Right atrium auricular region (tissue), 2 donors: ENCODE results near the gene USP20. TPM values are rescaled to one million over a fixed set of nuclear protein-coding genes. Genes with fewer than 3 reads are reported as not detected.

Source experiments
- DNase-seq: peaks from one replicate; pipeline ENCODE4 v3.0.0-alpha.2; 2019; ENCODE audit warnings: low spot score
- H3K27ac ChIP-seq, 2 donors: fragments of 200-600 bp; sonication (generic); 1 replicate in 1 of 2; 2 replicates in 1 of 2; pipeline ENCODE4 v1.5.1; 2016 to 2019
- H3K27me3 ChIP-seq, 2 donors: fragments of 200-600 bp; sonication (generic); one replicate each; pipeline versions ENCODE4 v1.5.1 to v1.6.0; 2017 to 2019
- H3K36me3 ChIP-seq: fragments of 200-600 bp; sonication (generic); one replicate; pipeline ENCODE4 v1.5.1; 2016
- H3K4me1 ChIP-seq, 2 donors: fragments of 200-600 bp; sonication (generic); one replicate each; pipeline versions ENCODE4 v1.5.1 to v1.6.0; 2017 to 2019
- H3K4me3 ChIP-seq, 2 donors: fragments of 200-600 bp; sonication (generic); 1 replicate in 1 of 2; 2 replicates in 1 of 2; pipeline ENCODE4 v1.5.1; 2017 to 2019; ENCODE audit warnings: mild to moderate bottlenecking in 1 of 2, moderate library complexity in 1 of 2
- H3K9me3 ChIP-seq, 2 donors: fragments of 200-600 bp; sonication (generic); one replicate each; pipeline ENCODE4 v1.5.1; 2019
- total RNA-seq, 2 donors: library from RNA; depleted of rRNA; stranded (reverse); fragments of >200 nt; gene quantifications; one replicate each; pipeline ENCODE4 v1.1.0, GENCODE V29; 2016
- TF ChIP-seq, protein P1 (sequence below), 2 donors: fragments of 200-600 bp; sonication (generic); IDR thresholded peaks; one replicate each; pipeline ENCODE4 v1.5.1; 2019; ENCODE audit warnings: antibody characterized with exemption in 2 of 2

USP20 gene
- total RNA-seq, 2 donors from 2014 or later = 12.9 to 14.5 TPM

DNA sequence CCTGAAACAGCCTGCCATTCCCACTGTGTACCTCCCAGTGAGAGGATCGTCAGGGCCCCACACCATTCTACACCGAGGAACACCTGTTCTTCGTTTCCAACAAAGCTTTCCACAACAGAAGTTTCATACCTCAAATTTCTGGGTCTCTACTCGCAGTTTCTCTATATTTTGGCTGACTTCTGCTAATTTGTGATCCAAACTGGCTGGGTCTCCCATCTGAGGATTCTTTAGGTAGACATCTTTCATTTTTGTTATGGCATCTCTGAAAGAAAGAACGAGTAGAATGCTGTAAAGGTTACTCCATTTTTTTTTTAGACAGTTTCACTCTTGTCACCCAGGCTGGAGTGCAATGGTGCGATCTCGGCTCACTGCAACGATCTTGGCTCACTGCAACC is 67.5 kb downstream of the USP20 start:
- DNase-seq = no peak
- Histone ChIP-seq H3K27ac (no peak overlapping the region), H3K36me3 (peaks cover 38% of the 10 kb centered on the region), H3K9me3 (no peaks in the 10 kb centered on the region), H3K4me3 (no peak overlapping the region), H3K27me3 (no peaks in the 10 kb centered on the region), H3K4me1 (peaks cover 0 to 6% of the 10 kb centered on the region in 2 donors)
- TF ChIP-seq, protein P1, sequence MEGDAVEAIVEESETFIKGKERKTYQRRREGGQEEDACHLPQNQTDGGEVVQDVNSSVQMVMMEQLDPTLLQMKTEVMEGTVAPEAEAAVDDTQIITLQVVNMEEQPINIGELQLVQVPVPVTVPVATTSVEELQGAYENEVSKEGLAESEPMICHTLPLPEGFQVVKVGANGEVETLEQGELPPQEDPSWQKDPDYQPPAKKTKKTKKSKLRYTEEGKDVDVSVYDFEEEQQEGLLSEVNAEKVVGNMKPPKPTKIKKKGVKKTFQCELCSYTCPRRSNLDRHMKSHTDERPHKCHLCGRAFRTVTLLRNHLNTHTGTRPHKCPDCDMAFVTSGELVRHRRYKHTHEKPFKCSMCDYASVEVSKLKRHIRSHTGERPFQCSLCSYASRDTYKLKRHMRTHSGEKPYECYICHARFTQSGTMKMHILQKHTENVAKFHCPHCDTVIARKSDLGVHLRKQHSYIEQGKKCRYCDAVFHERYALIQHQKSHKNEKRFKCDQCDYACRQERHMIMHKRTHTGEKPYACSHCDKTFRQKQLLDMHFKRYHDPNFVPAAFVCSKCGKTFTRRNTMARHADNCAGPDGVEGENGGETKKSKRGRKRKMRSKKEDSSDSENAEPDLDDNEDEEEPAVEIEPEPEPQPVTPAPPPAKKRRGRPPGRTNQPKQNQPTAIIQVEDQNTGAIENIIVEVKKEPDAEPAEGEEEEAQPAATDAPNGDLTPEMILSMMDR (IDR thresholded peaks at IDR 0.05) = no peak

DNA sequence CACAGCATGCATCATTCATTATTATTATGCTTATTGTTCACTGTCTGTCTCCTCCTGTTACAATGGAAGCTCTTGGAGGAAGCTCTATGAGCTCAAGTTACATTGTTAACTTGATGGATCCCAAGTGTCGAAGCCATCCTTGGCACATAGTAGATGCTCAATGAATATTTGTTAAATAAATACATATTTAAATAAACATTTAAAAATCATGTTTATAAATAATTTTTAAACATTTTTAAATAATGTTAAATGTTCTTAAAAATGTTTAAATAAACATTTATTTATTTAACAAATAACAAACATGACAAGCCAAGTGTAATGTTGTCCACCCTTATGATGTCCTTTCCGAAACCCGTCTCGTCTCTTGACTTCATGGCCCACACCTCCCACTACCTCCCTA is 69.5 kb downstream of the USP20 start:
- Histone ChIP-seq H3K27me3 (no peaks in the 10 kb centered on the region), H3K4me3 (no peak overlapping the region), H3K9me3 (no peaks in the 10 kb centered on the region), H3K4me1 (no peaks in the 10 kb centered on the region), H3K27ac (no peak overlapping the region), H3K36me3 (peaks cover 38% of the 10 kb centered on the region)
- DNase-seq = no peak
- TF ChIP-seq, protein P1 (IDR thresholded peaks at IDR 0.05) = no peak

DNA sequence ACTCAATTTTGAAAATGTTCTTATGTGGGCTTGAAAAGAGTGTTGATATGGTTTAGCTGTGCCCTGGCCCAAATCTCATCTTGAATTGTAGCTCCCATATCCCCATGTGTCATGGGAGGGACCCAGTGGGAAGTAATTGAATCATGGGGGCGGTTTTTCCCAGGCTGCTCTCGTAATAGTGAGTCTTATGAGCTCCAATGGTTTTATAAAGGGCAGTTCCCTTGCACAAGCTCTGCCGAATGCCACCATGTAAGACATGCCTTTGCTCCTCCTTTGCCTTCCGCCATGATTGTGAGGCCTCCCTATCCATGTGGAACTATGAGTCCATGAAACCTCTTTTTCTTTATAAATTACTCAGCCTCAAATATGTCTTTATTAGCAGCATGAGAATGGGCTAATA is 71.0 kb downstream of the USP20 start:
- peaks cover 0 to 7% of the 10 kb centered on the region in 2 donors for H3K4me1 ChIP-seq
- no peak overlapping the region for H3K4me3 ChIP-seq
- H3K27ac ChIP-seq = no peak overlapping the region
- TF ChIP-seq, protein P1 (IDR thresholded peaks at IDR 0.05) = no peak
- H3K36me3 ChIP-seq = peaks cover 27% of the 10 kb centered on the region
- DNase-seq = no peak
- H3K27me3 ChIP-seq = no peaks in the 10 kb centered on the region
- no peaks in the 10 kb centered on the region for H3K9me3 ChIP-seq

DNA sequence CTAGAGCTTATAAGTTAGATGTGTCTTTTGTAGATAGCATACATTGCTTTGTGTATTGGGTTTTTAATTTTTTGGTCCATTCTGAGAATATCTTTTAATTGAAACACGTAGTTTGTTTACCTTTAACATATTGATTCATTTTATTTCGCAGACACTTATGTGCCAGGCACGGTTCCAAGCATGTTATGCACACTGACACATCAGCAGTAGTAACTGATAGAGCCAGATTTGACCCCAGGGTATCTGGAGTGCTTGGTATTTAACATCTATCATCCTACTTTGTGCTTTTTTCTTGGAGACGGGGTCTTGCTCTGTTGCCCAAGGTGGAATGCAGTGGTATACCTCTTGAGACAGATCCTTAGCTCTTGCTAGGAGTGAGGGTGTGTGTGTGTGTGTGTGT is 71.9 kb downstream of the USP20 start:
- TF ChIP-seq, protein P1 (IDR thresholded peaks at IDR 0.05) = no peak
- no peaks in the 10 kb centered on the region for H3K27me3 ChIP-seq
- peaks cover 0 to 7% of the 10 kb centered on the region in 2 donors for H3K4me1 ChIP-seq
- no peak overlapping the region for H3K27ac ChIP-seq
- peaks cover 27% of the 10 kb centered on the region for H3K36me3 ChIP-seq
- H3K9me3 ChIP-seq = no peaks in the 10 kb centered on the region
- H3K4me3 ChIP-seq = no peak overlapping the region
- DNase-seq = no peak

DNA sequence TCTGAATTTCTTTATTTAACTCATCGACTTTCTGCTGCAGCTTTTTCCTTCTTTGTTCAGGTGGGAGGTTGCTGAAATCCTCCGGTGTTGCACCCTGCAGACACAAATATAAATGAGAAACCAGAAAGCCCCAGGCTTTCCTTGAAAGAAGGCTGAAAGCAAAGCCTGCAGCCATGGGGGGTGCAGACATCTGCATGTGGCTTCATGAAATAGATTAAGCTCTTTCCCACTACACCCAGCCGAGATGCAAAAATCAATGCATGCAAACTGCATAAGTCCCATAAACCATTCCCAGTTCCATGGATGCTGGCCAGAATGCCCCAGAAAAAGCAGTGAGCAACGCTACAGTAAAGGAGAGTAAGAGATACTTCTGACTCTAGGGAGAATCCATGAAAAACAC is 73.6 kb downstream of the USP20 start:
- no peaks in the 10 kb centered on the region for H3K27me3 ChIP-seq
- H3K27ac ChIP-seq = no peak overlapping the region
- H3K36me3 ChIP-seq = peaks cover 22% of the 10 kb centered on the region
- TF ChIP-seq, protein P1 (IDR thresholded peaks at IDR 0.05) = no peak
- no peaks in the 10 kb centered on the region for H3K9me3 ChIP-seq
- H3K4me3 ChIP-seq = no peak overlapping the region
- DNase-seq = no peak
- peaks cover 0 to 7% of the 10 kb centered on the region in 2 donors for H3K4me1 ChIP-seq

DNA sequence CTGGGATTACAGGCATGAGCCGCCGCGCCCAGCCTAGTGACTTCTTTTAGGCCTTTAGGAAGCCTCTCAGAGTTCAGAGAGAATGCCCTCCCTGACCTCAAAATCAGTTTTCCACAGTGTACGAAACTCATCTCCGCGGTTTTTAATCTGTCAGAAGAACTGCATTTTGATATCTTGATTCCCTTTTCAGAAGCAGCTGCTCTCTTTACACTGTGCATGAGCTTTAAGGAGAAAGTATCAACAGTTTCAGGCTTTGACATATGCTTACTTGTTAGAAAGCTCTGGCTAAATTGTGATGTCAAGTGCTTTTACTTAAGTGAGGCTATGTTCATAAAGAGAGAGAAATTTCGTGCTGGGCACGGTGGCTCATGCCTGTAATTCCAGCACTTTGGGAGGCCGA is 74.6 kb downstream of the USP20 start:
- TF ChIP-seq, protein P1 (IDR thresholded peaks at IDR 0.05) = no peak
- no peaks in the 10 kb centered on the region for H3K9me3 ChIP-seq
- peaks cover 0 to 7% of the 10 kb centered on the region in 2 donors for H3K4me1 ChIP-seq
- H3K36me3 ChIP-seq = peaks cover 22% of the 10 kb centered on the region
- no peaks in the 10 kb centered on the region for H3K27me3 ChIP-seq
- DNase-seq = no peak
- no peak overlapping the region for H3K4me3 ChIP-seq
- H3K27ac ChIP-seq = no peak overlapping the region
